CD14-positive monocyte (primary cell): ENCODE results near the gene ITGAV. TPM values are rescaled to one million over a fixed set of nuclear protein-coding genes. Genes with fewer than 3 reads are reported as not detected.

ENCODE experiments used
- DNase-seq, 3 donors: peaks; one replicate each; pipeline ENCODE4 v3.0.0-alpha.2; 2011 to 2022
- H2AFZ ChIP-seq: 2 replicates; pipeline ENCODE4 v1.6.0; 2012; ENCODE audit warnings: mild to moderate bottlenecking, low read depth, low read length, inconsistent platforms; ENCODE audit not compliant: insufficient read depth, poor library complexity, severe bottlenecking
- H3K27ac ChIP-seq, 2 donors: 1 replicate in 1 of 2; 2 replicates in 1 of 2; pipeline ENCODE4 v1.5.1; 2012 to 2013; ENCODE audit warnings: low read length in 2 of 2, control low read depth in 1 of 2, inconsistent platforms in 1 of 2, low read depth in 1 of 2, mild to moderate bottlenecking in 1 of 2
- H3K27me3 ChIP-seq, 2 donors: one replicate each; pipeline versions ENCODE4 v1.6.0 to v1.6.1; 2011 to 2013; ENCODE audit warnings: low read length in 2 of 2; ENCODE audit not compliant: control insufficient read depth in 2 of 2, insufficient read depth in 2 of 2
- H3K36me3 ChIP-seq, 2 donors: replicated peaks in 1 of 2; 1 replicate in 1 of 2; 2 replicates in 1 of 2; pipeline versions ENCODE4 v1.5.1 to v1.6.1; 2012 to 2013; ENCODE audit warnings: low read length in 2 of 2, control low read depth in 1 of 2, inconsistent platforms in 1 of 2, mild to moderate bottlenecking in 1 of 2; ENCODE audit not compliant: insufficient read depth in 2 of 2, control insufficient read depth in 1 of 2
- H3K4me1 ChIP-seq, 2 donors: 1 replicate in 1 of 2; 2 replicates in 1 of 2; pipeline versions ENCODE4 v1.5.1 to v1.6.1; 2012 to 2013; ENCODE audit warnings: low read length in 2 of 2, control low read depth in 1 of 2, inconsistent platforms in 1 of 2, mild to moderate bottlenecking in 1 of 2, moderate library complexity in 1 of 2; ENCODE audit not compliant: insufficient read depth in 2 of 2, control insufficient read depth in 1 of 2
- H3K4me2 ChIP-seq: replicated peaks from 2 replicates; pipeline ENCODE3; 2012; ENCODE audit warnings: low read length, moderate library complexity, mild to moderate bottlenecking; ENCODE audit not compliant: poor library complexity, severe bottlenecking; ENCODE audit errors: extremely low read depth
- H3K4me3 ChIP-seq, 3 experiments: fragments of 200-600 bp in 1 of 3; sonication (generic) in 1 of 3; replicated peaks in 1 of 3; 1 replicate in 2 of 3; 2 replicates in 1 of 3; pipeline ENCODE4 v1.5.1; 2011 to 2013; ENCODE audit warnings: low read length in 3 of 3, mild to moderate bottlenecking in 3 of 3, control low read depth in 2 of 3, low read depth in 2 of 3, inconsistent platforms in 1 of 3, moderate library complexity in 1 of 3
- H3K79me2 ChIP-seq: 2 replicates; pipeline ENCODE4 v1.6.0; 2012; ENCODE audit warnings: mild to moderate bottlenecking, control low read depth, inconsistent platforms, low read length, moderate library complexity; ENCODE audit not compliant: insufficient read depth
- H3K9ac ChIP-seq: 2 replicates; pipeline ENCODE4 v1.6.0; 2017; ENCODE audit warnings: low read length, mild to moderate bottlenecking; ENCODE audit not compliant: insufficient read depth, poor library complexity, severe bottlenecking
- H3K9me3 ChIP-seq, 2 donors: replicated peaks in 1 of 2; 1 replicate in 1 of 2; 2 replicates in 1 of 2; pipeline versions ENCODE4 v1.5.1 to v1.6.1; 2012 to 2013; ENCODE audit warnings: low read length in 2 of 2, control low read depth in 1 of 2; ENCODE audit not compliant: control insufficient read depth in 1 of 2, insufficient read depth in 1 of 2
- H4K20me1 ChIP-seq: 2 replicates; pipeline ENCODE4 v1.6.0; 2012; ENCODE audit warnings: mild to moderate bottlenecking, low read length, control low read depth, moderate library complexity; ENCODE audit not compliant: insufficient read depth
- H3K27ac Mint-ChIP-seq, 7 donors: one replicate each; pipeline ENCODE4 v1.8.0; 2020; ENCODE audit warnings: mild to moderate bottlenecking in 7 of 7, mixed read lengths in 7 of 7, moderate library complexity in 6 of 7, inconsistent platforms in 2 of 7
- H3K27me3 Mint-ChIP-seq, 3 donors: one replicate each; pipeline ENCODE4 v1.8.0; 2021 to 2022; ENCODE audit warnings: low read depth in 3 of 3, mild to moderate bottlenecking in 3 of 3, mixed read lengths in 3 of 3, moderate library complexity in 3 of 3, inconsistent platforms in 1 of 3
- H3K36me3 Mint-ChIP-seq, 2 donors: one replicate each; pipeline ENCODE4 v1.8.0; 2020; ENCODE audit warnings: mixed read lengths in 2 of 2, inconsistent platforms in 1 of 2, mild to moderate bottlenecking in 1 of 2
- H3K4me1 Mint-ChIP-seq: one replicate; pipeline ENCODE4 v1.8.0; 2020; ENCODE audit warnings: mild to moderate bottlenecking, mixed read lengths
- H3K4me3 Mint-ChIP-seq, 2 donors: one replicate each; pipeline ENCODE4 v1.8.0; 2020; ENCODE audit warnings: mild to moderate bottlenecking in 2 of 2, mixed read lengths in 2 of 2, moderate library complexity in 1 of 2
- H3K9me3 Mint-ChIP-seq, 7 donors: one replicate each; pipeline ENCODE4 v1.8.0; 2020 to 2022; ENCODE audit warnings: mixed read lengths in 7 of 7, mild to moderate bottlenecking in 6 of 7, moderate library complexity in 6 of 7, inconsistent platforms in 2 of 7
- CTCF ChIP-seq: fragments of 200-600 bp; IDR thresholded peaks from one replicate; pipeline ENCODE4 v1.8.0; 2022; ENCODE audit warnings: antibody characterized with exemption, mild to moderate bottlenecking
- WGBS: methylation state at CpG from one replicate; pipeline ENCODE4 v1.1.5; 2013; ENCODE audit warnings: missing lambda C conversion rate; ENCODE audit not compliant: insufficient coverage; 5-methylcytosine and 5-hydroxymethylcytosine counted together
- intact Hi-C, 2 donors: fragments of 100-400 bp; cut with micrococcal nuclease; formaldehyde crosslinking; loops; one replicate each; pipeline versions ENCODE4 v1.15.0 to v1.15.1; 2023
- polyA plus RNA-seq, 3 donors: library from polyadenylated mRNA; depleted of rRNA in 1 of 3; unstranded in 2 of 3; stranded (reverse) in 1 of 3; fragments of 300-500 nt in 2 of 3; fragments of >200 nt in 1 of 3; fragmentation: Illumina TruSeq in 2 of 3; gene quantifications; 1 replicate in 2 of 3; 2 replicates in 1 of 3; pipeline ENCODE4 v1.2.3, GENCODE V29; 2012 to 2021

ITGAV gene
- polyA plus RNA-seq, 3 donors, result 4.9 to 8.2 (median 6.0) TPM

- Histone ChIP-seq H3K79me2 (no peaks in the 10 kb centered on the region), H3K27ac (no peak overlapping the region), H3K9ac (no peak overlapping the region), H3K9me3 (no peaks in the 10 kb centered on the region), H3K4me2 (no peak overlapping the region), H3K4me1 (no peaks in the 10 kb centered on the region), H3K36me3 (no peaks in the 10 kb centered on the region), H3K4me3 (no peak overlapping the region), H2AFZ (no peak overlapping the region), H3K27me3 (no peaks in the 10 kb centered on the region), H4K20me1 (no peaks in the 10 kb centered on the region)
- Mint-ChIP-seq H3K36me3 (no peaks in the 10 kb centered on the region), H3K27ac (no peak overlapping the region), H3K9me3 (peaks cover 0 to 8% (median 3%) of the 10 kb centered on the region in 7 donors), H3K4me1 (no peaks in the 10 kb centered on the region), H3K27me3 (no peaks in the 10 kb centered on the region), H3K4me3 (no peak overlapping the region)
- no peak for TF ChIP-seq CTCF
- no peak for DNase-seq
- intact Hi-C loops, result no loop called here
These were observed 132.1 kb downstream of the ITGAV start for GRCh38 chr2:186721956-186722355.

GRCh38 chr2:186724736-186725135 is 134.9 kb downstream of the ITGAV start:
- H3K9me3 Mint-ChIP-seq, result peaks cover 0 to 11% (median 3%) of the 10 kb centered on the region in 7 donors
- H3K27ac Mint-ChIP-seq, result no peak overlapping the region
- Histone ChIP-seq H3K79me2 (no peaks in the 10 kb centered on the region), H3K4me1 (no peaks in the 10 kb centered on the region), H3K9ac (no peak overlapping the region), H3K27ac (no peak overlapping the region), H3K36me3 (no peaks in the 10 kb centered on the region), H3K4me3 (no peak overlapping the region), H3K4me2 (no peak overlapping the region), H3K27me3 (no peaks in the 10 kb centered on the region), H3K9me3 (no peaks in the 10 kb centered on the region), H4K20me1 (no peaks in the 10 kb centered on the region), H2AFZ (no peak overlapping the region)
- 89% methylated on average over 1 of the region's 7 CpGs for WGBS
- H3K36me3 Mint-ChIP-seq, result no peaks in the 10 kb centered on the region
- DNase-seq, result no peak
- intact Hi-C loops, result no loop called here
- no peak overlapping the region for H3K4me3 Mint-ChIP-seq
- TF ChIP-seq CTCF, result no peak
- H3K27me3 Mint-ChIP-seq, result no peaks in the 10 kb centered on the region
- H3K4me1 Mint-ChIP-seq, result no peaks in the 10 kb centered on the region
